OCI-LY1 (cell line): Measurements from ENCODE around the gene PRTFDC1.
"Not testable (repeated sequence)": the region's sequence is repeated elsewhere in the genome, so short reads cannot be mapped to it uniquely, and the experiment has no call there.

ENCODE experiments used
- H2AFZ ChIP-seq: fragments of 200-600 bp; sonication (generic), shearing (Covaris generic); 2 replicates; pipeline ENCODE4 v1.6.0; 2014; ENCODE audit warnings: antibody characterized with exemption, mild to moderate bottlenecking, low read length
- H3F3A ChIP-seq: fragments of 200-600 bp; sonication (generic), shearing (Covaris generic); 2 replicates; pipeline ENCODE4 v1.6.0; 2014; ENCODE audit warnings: mild to moderate bottlenecking, antibody characterized with exemption, low read length, moderate library complexity; ENCODE audit not compliant: insufficient read depth
- H3K27ac ChIP-seq: fragments of 200-600 bp; sonication (generic); 2 replicates; pipeline ENCODE4 v1.5.1; 2014; ENCODE audit warnings: low read length, mixed run types, mild to moderate bottlenecking, low read depth; ENCODE audit not compliant: poor library complexity, severe bottlenecking
- H3K27me3 ChIP-seq: fragments of 200-600 bp; sonication (generic); 2 replicates; pipeline ENCODE4 v1.6.0; 2014; ENCODE audit warnings: antibody characterized with exemption, mild to moderate bottlenecking, low read length, moderate library complexity; ENCODE audit not compliant: insufficient read depth
- H3K36me3 ChIP-seq: fragments of 200-600 bp; sonication (generic); 2 replicates; pipeline ENCODE4 v1.6.1; 2014; ENCODE audit warnings: mild to moderate bottlenecking, antibody characterized with exemption, low read length, moderate library complexity, mixed read lengths; ENCODE audit not compliant: insufficient read depth
- H3K4me1 ChIP-seq: fragments of 200-600 bp; sonication (generic); 2 replicates; pipeline ENCODE4 v1.5.1; 2014; ENCODE audit warnings: mild to moderate bottlenecking, low read length, moderate library complexity; ENCODE audit not compliant: insufficient read depth, severe bottlenecking
- H3K4me2 ChIP-seq: fragments of 200-600 bp; sonication (generic), shearing (Covaris generic); 2 replicates; pipeline ENCODE4 v1.6.1; 2014; ENCODE audit warnings: low read length
- H3K4me3 ChIP-seq: fragments of 200-600 bp; sonication (generic); 2 replicates; pipeline ENCODE4 v1.5.1; 2014; ENCODE audit warnings: low read length, low read depth, mild to moderate bottlenecking, mixed read lengths; ENCODE audit not compliant: poor library complexity, severe bottlenecking
- H3K79me2 ChIP-seq: fragments of 200-600 bp; shearing (Covaris generic); 2 replicates; pipeline ENCODE4 v1.6.1; 2016; ENCODE audit warnings: mixed run types, low read length, mixed read lengths; ENCODE audit not compliant: insufficient read depth
- H3K9ac ChIP-seq: fragments of 200-600 bp; sonication (generic), shearing (Covaris generic); 2 replicates; pipeline ENCODE4 v1.6.1; 2014; ENCODE audit warnings: mild to moderate bottlenecking, low read length, mixed read lengths
- H3K9me2 ChIP-seq: fragments of 200-600 bp; sonication (generic), shearing (Covaris generic); 2 replicates; pipeline ENCODE4 v1.6.1; 2014; ENCODE audit warnings: low read depth, mild to moderate bottlenecking, low read length, mixed read lengths
- H3K9me3 ChIP-seq: fragments of 200-600 bp; shearing (Covaris generic); 2 replicates; pipeline ENCODE4 v1.6.1; 2014; ENCODE audit warnings: low read length, mixed read lengths
- H4K20me1 ChIP-seq: fragments of 200-600 bp; sonication (generic), shearing (Covaris generic); 2 replicates; pipeline ENCODE4 v1.6.0; 2016; ENCODE audit warnings: mild to moderate bottlenecking, low read length; ENCODE audit not compliant: insufficient read depth
- CTCF ChIP-seq: fragments of 200-600 bp; sonication (generic), shearing (Covaris generic); IDR thresholded peaks from 2 replicates; pipeline ENCODE4 v1.5.1; 2017; ENCODE audit warnings: mild to moderate bottlenecking, antibody characterized with exemption, low read length, moderate library complexity, mixed read lengths
- EZH2 ChIP-seq: fragments of 200-600 bp; sonication (generic), shearing (Covaris generic); IDR thresholded peaks from 2 replicates; pipeline ENCODE4 v1.8.0; 2017; ENCODE audit warnings: borderline replicate concordance, mixed run types, mild to moderate bottlenecking, antibody characterized with exemption, low read length, moderate library complexity, mixed read lengths

PRTFDC1 gene

GRCh38 chr10:24840784-24841183 lies 111.6 kb downstream of the PRTFDC1 start:
- Histone ChIP-seq H3K79me2 (no peaks in the 10 kb centered on the region), H2AFZ (no peak overlapping the region), H3K9me2 (no peaks in the 10 kb centered on the region), H3K36me3 (no peaks in the 10 kb centered on the region), H3F3A (no peaks in the 10 kb centered on the region), H3K4me2 (no peak overlapping the region), H3K27me3 (no peaks in the 10 kb centered on the region), H3K27ac (no peak overlapping the region), H3K4me1 (no peaks in the 10 kb centered on the region), H3K4me3 (no peak overlapping the region), H3K9ac (no peak overlapping the region), H3K9me3 (no peaks in the 10 kb centered on the region), H4K20me1 (no peaks in the 10 kb centered on the region)
- TF ChIP-seq EZH2, result no peak

GRCh38 chr10:24837781-24838180 lies 114.6 kb downstream of the PRTFDC1 start:
- not testable (repeated sequence) for H3K27me3 ChIP-seq, H3K4me2 ChIP-seq, H4K20me1 ChIP-seq, H3K27ac ChIP-seq, H3K9ac ChIP-seq, H3K9me3 ChIP-seq, H3K36me3 ChIP-seq, H2AFZ ChIP-seq, H3K79me2 ChIP-seq, H3F3A ChIP-seq, H3K4me3 ChIP-seq, H3K4me1 ChIP-seq, H3K9me2 ChIP-seq

GRCh38 chr10:24834869-24835268 lies 117.5 kb downstream of the PRTFDC1 start:
- no peaks in the 10 kb centered on the region for H3K4me1 ChIP-seq
- no peak overlapping the region for H2AFZ ChIP-seq
- no peaks in the 10 kb centered on the region for H3F3A ChIP-seq
- no peak overlapping the region for H3K4me3 ChIP-seq
- no peaks in the 10 kb centered on the region for H4K20me1 ChIP-seq
- no peaks in the 10 kb centered on the region for H3K79me2 ChIP-seq
- H3K36me3 ChIP-seq, result no peaks in the 10 kb centered on the region
- H3K27me3 ChIP-seq, result no peaks in the 10 kb centered on the region
- no peaks in the 10 kb centered on the region for H3K9me3 ChIP-seq
- H3K4me2 ChIP-seq, result no peak overlapping the region
- no peak for TF ChIP-seq CTCF
- TF ChIP-seq EZH2, result no peak
- no peak overlapping the region for H3K27ac ChIP-seq
- H3K9ac ChIP-seq, result no peak overlapping the region
- no peaks in the 10 kb centered on the region for H3K9me2 ChIP-seq

DNA sequence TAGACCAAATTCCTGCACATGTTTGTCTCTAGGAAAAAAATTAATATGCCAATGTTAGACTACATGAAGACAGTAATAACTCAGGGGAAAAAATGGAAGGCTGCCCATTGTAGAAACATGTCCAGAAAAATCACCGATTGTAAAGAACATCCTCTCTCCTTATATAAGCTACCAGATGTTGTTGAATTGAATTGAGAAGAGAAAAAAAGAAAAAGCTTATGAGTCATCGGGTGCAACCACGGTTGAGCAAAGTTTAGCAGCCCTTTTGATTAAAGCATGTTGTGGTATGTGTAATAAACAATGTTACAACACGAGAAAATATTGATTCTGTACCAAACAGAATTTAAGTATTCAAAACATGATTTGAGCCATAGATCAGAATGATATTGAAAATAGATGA lies 126.4 kb downstream of the PRTFDC1 start:
- Histone ChIP-seq H3K4me2 (no peak overlapping the region), H3K27me3 (no peaks in the 10 kb centered on the region), H3K27ac (no peak overlapping the region), H3K9ac (no peak overlapping the region), H3F3A (no peaks in the 10 kb centered on the region), H3K79me2 (no peaks in the 10 kb centered on the region), H3K4me1 (no peaks in the 10 kb centered on the region), H2AFZ (no peak overlapping the region), H3K9me3 (no peaks in the 10 kb centered on the region), H3K36me3 (no peaks in the 10 kb centered on the region), H4K20me1 (no peaks in the 10 kb centered on the region), H3K9me2 (no peaks in the 10 kb centered on the region), H3K4me3 (no peak overlapping the region)
- TF ChIP-seq CTCF (no peak), EZH2 (no peak)
